CD4-positive, alpha-beta T cell (primary cell): ENCODE measurements around the gene FRYL. TPM values are rescaled to one million over a fixed set of nuclear protein-coding genes. Genes with fewer than 3 reads are reported as not detected.

Experiments
- ATAC-seq: fragments of 200-7000 bp; cut with Tn5 transposase; one replicate; pipeline ENCODE4 v1.10.0; 2022; ENCODE audit warnings: mild to moderate bottlenecking; ENCODE audit not compliant: poor library complexity
- CTCF ChIA-PET: fragments of 350-600 bp; sonication (Branson Sonifier 250); formaldehyde crosslinking; loops from one replicate; lab custom pipeline; 2021; ENCODE audit warnings: antibody characterized with exemption, inconsistent platforms; lab: Charles Lee
- POLR2A ChIA-PET: fragments of 350-600 bp; sonication (Branson Sonifier 250); formaldehyde crosslinking; loops from one replicate; lab custom pipeline; 2021; ENCODE audit warnings: antibody characterized with exemption, inconsistent platforms; lab: Charles Lee
- DNase-seq, 14 experiments: peaks; one replicate each; pipeline ENCODE4 v3.0.0-alpha.2; 2013 to 2020; ENCODE audit warnings: mixed read lengths in 2 of 14
- H3K27ac ChIP-seq, 2 donors: one replicate each; pipeline versions ENCODE4 v1.5.1 to v1.7.0; 2013; ENCODE audit warnings: low read length in 2 of 2, low read depth in 1 of 2, mild to moderate bottlenecking in 1 of 2
- H3K27me3 ChIP-seq, 2 experiments: 1 replicate in 1 of 2; 2 replicates in 1 of 2; pipeline versions ENCODE4 v1.6.1 to v1.7.0; 2013; ENCODE audit warnings: low read length in 2 of 2, control low read depth in 1 of 2, mild to moderate bottlenecking in 1 of 2, moderate library complexity in 1 of 2; ENCODE audit not compliant: insufficient read depth in 2 of 2, control insufficient read depth in 1 of 2
- H3K36me3 ChIP-seq: one replicate; pipeline ENCODE4 v1.6.1; 2013; ENCODE audit warnings: low read length, control low read depth; ENCODE audit not compliant: insufficient read depth
- H3K4me1 ChIP-seq: one replicate; pipeline ENCODE4 v1.6.1; 2013; ENCODE audit warnings: low read length, control low read depth; ENCODE audit not compliant: insufficient read depth
- H3K4me3 ChIP-seq: one replicate; pipeline ENCODE4 v1.5.1; 2013; ENCODE audit warnings: mild to moderate bottlenecking, low read length, moderate library complexity
- H3K9me3 ChIP-seq, 2 experiments: 1 replicate in 1 of 2; 2 replicates in 1 of 2; pipeline versions ENCODE4 v1.6.1 to v1.7.0; 2013; ENCODE audit warnings: low read length in 2 of 2, mild to moderate bottlenecking in 2 of 2, control low read depth in 1 of 2, moderate library complexity in 1 of 2; ENCODE audit not compliant: control insufficient read depth in 1 of 2, insufficient read depth in 1 of 2
- H3K27ac Mint-ChIP-seq: one replicate; pipeline ENCODE4 v1.8.0; 2020; ENCODE audit warnings: mixed read lengths
- H3K27me3 Mint-ChIP-seq: one replicate; pipeline ENCODE4 v1.8.0; 2021; ENCODE audit warnings: mixed read lengths
- H3K36me3 Mint-ChIP-seq: one replicate; pipeline ENCODE4 v1.8.0; 2021; ENCODE audit warnings: low read depth, mixed read lengths
- H3K4me1 Mint-ChIP-seq: one replicate; pipeline ENCODE4 v1.8.0; 2021; ENCODE audit warnings: low read depth, mixed read lengths
- H3K4me3 Mint-ChIP-seq: one replicate; pipeline ENCODE4 v1.8.0; 2020; ENCODE audit warnings: mild to moderate bottlenecking, mixed read lengths
- H3K9me3 Mint-ChIP-seq: one replicate; pipeline ENCODE4 v1.8.0; 2020; ENCODE audit warnings: mixed read lengths
- intact Hi-C, 2 experiments: fragments of 100-400 bp; cut with DNase I in 1 of 2; cut with micrococcal nuclease in 1 of 2; formaldehyde crosslinking; loops; one replicate each; pipeline versions ENCODE4 v1.15.1 to v1.9.0; 2023 to 2025; cut with DNase I, micrococcal nuclease
- total RNA-seq, 174 experiments: library from RNA in 2 of 174; stranded (reverse) in 2 of 174; gene quantifications; one replicate each; pipeline ENCODE4 v1.2.3 and lab custom pipeline; 2021 to 2026
- TF ChIP-seq, protein P1 (sequence below): fragments of 200-600 bp; IDR thresholded peaks from one replicate; pipeline ENCODE4 v1.8.0; 2022; ENCODE audit warnings: antibody characterized with exemption, mild to moderate bottlenecking

FRYL gene
- total RNA-seq, 2 experiments from 2014 or later = 86.1 to 87.7 TPM

DNA sequence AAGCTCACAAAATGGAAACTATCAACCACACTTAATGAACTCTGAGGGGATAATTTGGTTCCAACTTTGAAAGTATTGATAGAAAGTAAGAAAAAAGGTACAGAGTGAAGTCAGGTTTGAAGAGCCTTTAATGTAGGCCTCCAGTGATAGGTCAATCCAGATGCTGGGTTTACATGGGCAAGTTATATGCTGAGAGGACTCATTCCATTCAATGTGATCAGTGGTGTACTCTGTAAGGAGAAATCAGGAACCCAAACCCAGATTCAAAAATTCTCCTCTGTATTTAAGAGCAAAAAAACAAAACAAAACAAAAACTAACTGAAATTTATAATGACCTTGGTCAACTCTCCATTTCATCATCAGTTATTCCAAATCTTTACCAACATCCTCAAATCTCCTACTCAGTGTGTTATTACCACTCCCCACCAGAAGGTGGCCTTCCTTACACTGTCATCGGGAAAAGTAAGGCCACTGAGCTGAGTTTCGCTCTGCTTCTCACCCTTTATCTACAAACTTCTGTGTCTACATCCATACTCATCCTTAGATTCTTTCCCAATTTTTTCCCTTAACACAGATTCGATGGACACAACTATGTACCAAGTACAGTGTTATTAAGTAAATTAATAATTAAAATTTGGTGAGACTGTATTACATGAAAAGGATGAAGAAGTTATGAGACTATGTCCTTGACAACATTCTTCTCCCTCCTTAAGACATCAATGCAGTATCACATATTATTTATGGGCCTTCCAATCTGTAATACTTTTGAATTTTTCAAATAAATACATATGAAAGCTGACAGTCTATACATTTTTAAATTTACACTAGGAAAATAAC is 201.7 kb downstream of the FRYL start:
- CTCF ChIA-PET = interaction anchor here (0.6 to 2.2 kb wide), 15 partner anchors 11 to 384 kb away, joined by 3 to 19 read pairs (median 4); partner anchors contain the start of genes FRYL and OCIAD2
- Histone ChIP-seq H3K4me3 (no peak overlapping the region), H3K27ac (no peak overlapping the region), H3K27me3 (no peaks in the 10 kb centered on the region), H3K9me3 (no peaks in the 10 kb centered on the region), H3K36me3 (peaks cover 40% of the 10 kb centered on the region), H3K4me1 (no peaks in the 10 kb centered on the region)
- DNase-seq (peak in 13 of 14 experiments; percentile 4 to 79 (median 34)), ATAC-seq (peak; percentile 97)
- H3K4me1 Mint-ChIP-seq = no peaks in the 10 kb centered on the region
- H3K27me3 Mint-ChIP-seq = no peaks in the 10 kb centered on the region
- H3K9me3 Mint-ChIP-seq = no peaks in the 10 kb centered on the region
- POLR2A ChIA-PET = interaction anchor here (1.0 to 1.6 kb wide), 4 partner anchors 201 to 380 kb away, joined by 3 to 8 read pairs (median 5); partner anchors contain the start of gene OCIAD2
- TF ChIP-seq, protein P1, sequence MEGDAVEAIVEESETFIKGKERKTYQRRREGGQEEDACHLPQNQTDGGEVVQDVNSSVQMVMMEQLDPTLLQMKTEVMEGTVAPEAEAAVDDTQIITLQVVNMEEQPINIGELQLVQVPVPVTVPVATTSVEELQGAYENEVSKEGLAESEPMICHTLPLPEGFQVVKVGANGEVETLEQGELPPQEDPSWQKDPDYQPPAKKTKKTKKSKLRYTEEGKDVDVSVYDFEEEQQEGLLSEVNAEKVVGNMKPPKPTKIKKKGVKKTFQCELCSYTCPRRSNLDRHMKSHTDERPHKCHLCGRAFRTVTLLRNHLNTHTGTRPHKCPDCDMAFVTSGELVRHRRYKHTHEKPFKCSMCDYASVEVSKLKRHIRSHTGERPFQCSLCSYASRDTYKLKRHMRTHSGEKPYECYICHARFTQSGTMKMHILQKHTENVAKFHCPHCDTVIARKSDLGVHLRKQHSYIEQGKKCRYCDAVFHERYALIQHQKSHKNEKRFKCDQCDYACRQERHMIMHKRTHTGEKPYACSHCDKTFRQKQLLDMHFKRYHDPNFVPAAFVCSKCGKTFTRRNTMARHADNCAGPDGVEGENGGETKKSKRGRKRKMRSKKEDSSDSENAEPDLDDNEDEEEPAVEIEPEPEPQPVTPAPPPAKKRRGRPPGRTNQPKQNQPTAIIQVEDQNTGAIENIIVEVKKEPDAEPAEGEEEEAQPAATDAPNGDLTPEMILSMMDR = peak; percentile 95
- H3K4me3 Mint-ChIP-seq = no peak overlapping the region
- intact Hi-C loops = loop anchor here (1.0 to 5.0 kb wide), 6 partner anchors 102 to 385 kb away; partner anchors contain the start of genes FRYL (in 2 of the 2), OCIAD2 (in 2 of the 2) and OCIAD1 (in 1 of the 2)
- peaks cover 60% of the 10 kb centered on the region for H3K36me3 Mint-ChIP-seq
- H3K27ac Mint-ChIP-seq = peak overlapping the region; percentile 1

DNA sequence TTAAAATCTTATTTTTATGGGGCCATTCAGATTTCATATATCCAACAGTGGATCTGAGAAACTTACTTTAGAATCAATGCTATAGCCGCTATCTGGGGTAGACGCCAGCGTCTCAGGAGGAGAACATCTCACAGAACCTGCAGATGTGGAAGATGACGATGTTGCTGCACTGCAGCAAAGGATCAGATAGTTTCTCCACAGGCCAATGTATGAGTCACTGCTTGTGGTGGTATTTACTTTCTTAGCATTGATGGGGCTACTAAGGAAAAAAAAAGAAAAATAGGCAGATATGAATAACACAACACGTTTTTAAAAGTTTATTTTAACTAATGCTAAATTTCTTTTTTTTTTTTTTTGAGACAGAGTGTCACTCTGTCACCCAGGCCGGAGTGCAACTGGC is 204.1 kb downstream of the FRYL start:
- ATAC-seq = no peak
- H3K4me3 ChIP-seq = no peak overlapping the region
- H3K36me3 Mint-ChIP-seq = peaks cover 62% of the 10 kb centered on the region
- H3K27ac Mint-ChIP-seq = no peak overlapping the region
- no peaks in the 10 kb centered on the region for H3K9me3 ChIP-seq
- no peak for DNase-seq
- CTCF ChIA-PET = no interaction called here
- H3K4me1 Mint-ChIP-seq = no peaks in the 10 kb centered on the region
- H3K27me3 Mint-ChIP-seq = no peaks in the 10 kb centered on the region
- H3K4me1 ChIP-seq = no peaks in the 10 kb centered on the region
- no peak overlapping the region for H3K27ac ChIP-seq
- no peaks in the 10 kb centered on the region for H3K9me3 Mint-ChIP-seq
- intact Hi-C loops = loop anchor here in 1 of 2 experiments (5.0 kb wide), 1 partner anchor 256 kb away; the partner anchor contains the start of gene OCIAD1
- H3K4me3 Mint-ChIP-seq = no peak overlapping the region
- POLR2A ChIA-PET = no interaction called here
- TF ChIP-seq, protein P1 = no peak
- H3K36me3 ChIP-seq = peaks cover 48% of the 10 kb centered on the region
- no peaks in the 10 kb centered on the region for H3K27me3 ChIP-seq

DNA sequence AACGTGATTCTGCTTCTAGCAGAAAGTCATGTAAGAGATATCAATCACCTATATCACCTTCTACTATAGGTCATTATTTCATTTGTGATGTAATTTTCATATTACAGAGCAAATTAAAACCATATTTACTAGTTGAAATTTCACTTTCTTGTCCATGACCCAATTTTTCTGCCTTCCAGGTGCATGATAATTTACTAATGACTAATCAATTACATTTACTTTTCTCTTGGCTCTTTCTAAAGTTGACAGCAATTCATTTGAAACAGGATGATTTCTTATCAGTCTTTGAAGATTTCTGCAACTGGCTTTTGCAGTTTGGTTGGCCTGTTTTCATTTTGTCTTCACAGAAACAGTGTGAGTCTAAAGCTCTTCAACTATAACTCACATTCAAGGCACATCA is 208.6 kb downstream of the FRYL start:
- Histone ChIP-seq H3K27me3 (no peaks in the 10 kb centered on the region), H3K9me3 (no peaks in the 10 kb centered on the region), H3K27ac (no peak overlapping the region), H3K4me3 (no peak overlapping the region), H3K36me3 (peaks cover 76% of the 10 kb centered on the region), H3K4me1 (no peaks in the 10 kb centered on the region)
- Mint-ChIP-seq H3K27me3 (no peaks in the 10 kb centered on the region), H3K36me3 (peaks cover 76% of the 10 kb centered on the region), H3K4me1 (no peaks in the 10 kb centered on the region), H3K9me3 (no peaks in the 10 kb centered on the region), H3K4me3 (no peak overlapping the region), H3K27ac (no peak overlapping the region)
- ATAC-seq (no peak), DNase-seq (no peak)
- TF ChIP-seq, protein P1 = no peak
- ChIA-PET POLR2A (no interaction called here), CTCF (interaction anchor here (0.6 kb wide), 1 partner anchor 388 kb away, joined by 3 read pairs; no protein-coding TSS in a partner anchor)
- intact Hi-C loops = no loop called here
